HL-60/S4 (cell line): ENCODE measurements around the gene GLIPR1L1.

Experiments used
- in situ Hi-C: fragments of 300-500 bp; cut with MboI; formaldehyde crosslinking; loops from 2 replicates; pipeline ENCODE4 v1.14.3; 2022; ENCODE audit warnings: low sequenced_read_pairs

GLIPR1L1 gene, protein sequence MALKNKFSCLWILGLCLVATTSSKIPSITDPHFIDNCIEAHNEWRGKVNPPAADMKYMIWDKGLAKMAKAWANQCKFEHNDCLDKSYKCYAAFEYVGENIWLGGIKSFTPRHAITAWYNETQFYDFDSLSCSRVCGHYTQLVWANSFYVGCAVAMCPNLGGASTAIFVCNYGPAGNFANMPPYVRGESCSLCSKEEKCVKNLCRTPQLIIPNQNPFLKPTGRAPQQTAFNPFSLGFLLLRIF

DNA sequence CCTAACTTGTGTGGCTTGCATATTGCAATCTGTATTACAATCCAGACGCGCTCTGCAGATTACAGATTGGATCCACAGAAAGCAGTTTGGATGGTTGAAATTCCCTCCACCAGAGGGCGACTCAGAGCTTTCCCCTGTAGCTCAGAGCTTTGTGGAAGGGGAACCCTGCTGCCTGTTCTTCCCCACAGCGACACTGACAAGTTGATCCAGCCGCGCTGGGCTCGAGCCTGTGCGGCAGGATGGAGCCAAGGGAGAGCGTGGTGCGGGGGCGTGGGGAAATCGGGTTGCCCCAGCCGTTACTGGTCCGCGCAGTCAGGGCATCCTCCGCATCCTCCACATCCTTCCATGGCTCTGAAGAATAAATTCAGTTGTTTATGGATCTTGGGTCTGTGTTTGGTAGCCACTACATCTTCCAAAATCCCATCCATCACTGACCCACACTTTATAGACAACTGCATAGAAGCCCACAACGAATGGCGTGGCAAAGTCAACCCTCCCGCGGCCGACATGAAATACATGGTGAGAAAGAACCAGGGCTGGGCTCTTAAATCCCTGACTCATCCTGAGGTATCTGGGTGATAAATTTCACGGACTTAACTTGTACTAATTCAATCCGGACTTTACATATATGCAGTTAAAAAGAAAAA is at the start of gene GLIPR1L1:
Gene GLIPR1L1, plus strand, starts transcription at position 287 of the 647 bp plus-strand sequence. Its CDS starts 59 bp downstream, at position 346.
- in situ Hi-C loops, result loop anchor here (10.0 to 25.0 kb wide), 2 partner anchors 150 to 703 kb away; partner anchors contain the start of genes GLIPR1 and PHLDA1

DNA sequence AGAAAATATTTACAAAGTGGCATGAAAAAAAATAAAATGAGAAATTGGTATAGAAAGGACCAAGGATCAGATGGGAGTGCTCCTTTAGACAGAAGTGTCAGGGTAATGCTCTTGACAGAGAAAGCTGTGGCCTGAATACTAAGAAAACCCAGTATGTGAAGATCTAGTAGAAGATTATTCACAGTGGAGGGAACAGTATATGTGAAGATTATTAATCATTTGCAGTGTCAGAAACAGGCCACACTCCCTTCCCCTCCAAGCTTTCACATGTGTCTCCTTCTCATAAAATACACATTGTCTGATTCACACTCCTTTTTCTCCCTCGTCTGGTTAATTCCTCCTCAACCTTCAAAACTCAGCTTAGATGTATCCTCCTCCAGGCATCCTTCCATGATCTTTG is 45.6 kb upstream of the GLIPR1L1 start:
- in situ Hi-C loops, result no loop called here

DNA sequence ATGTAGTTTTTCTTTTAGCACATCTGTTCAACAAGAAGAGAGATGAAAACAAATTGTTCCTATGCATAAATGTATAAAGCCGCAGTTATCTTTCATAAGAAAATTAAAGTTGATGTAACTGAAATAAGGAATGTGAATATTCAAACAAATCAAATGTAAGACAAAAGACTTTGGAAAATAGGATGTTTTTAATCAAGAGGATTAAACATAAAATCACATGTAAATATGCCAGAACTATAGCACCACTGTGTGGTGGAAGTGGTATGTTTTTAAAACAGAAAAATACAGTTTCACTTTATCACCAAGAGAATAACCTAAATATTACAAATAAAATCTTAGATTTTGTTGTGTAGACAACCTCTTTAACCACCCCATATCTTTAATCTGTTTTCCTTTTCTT is 44.7 kb upstream of the GLIPR1L1 start:
- in situ Hi-C loops, result no loop called here

DNA sequence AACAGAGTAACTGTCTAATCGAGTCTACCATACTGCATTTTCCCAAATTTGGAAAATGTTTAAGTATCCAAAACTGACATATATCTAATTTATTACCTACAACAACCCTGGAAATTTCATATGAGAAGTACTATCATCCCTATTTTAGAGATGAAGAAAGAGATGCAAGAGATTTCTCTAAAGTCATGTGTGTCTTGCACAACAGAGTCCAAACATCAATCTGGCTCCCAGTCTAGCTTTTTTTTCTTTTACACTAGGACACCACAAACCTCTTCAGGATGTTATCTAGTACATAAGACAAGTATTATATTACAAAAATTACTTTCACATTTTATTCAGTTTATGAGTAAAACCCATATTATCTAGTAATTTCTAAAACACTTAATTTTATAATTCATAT is 43.5 kb upstream of the GLIPR1L1 start:
- in situ Hi-C loops, result no loop called here

DNA sequence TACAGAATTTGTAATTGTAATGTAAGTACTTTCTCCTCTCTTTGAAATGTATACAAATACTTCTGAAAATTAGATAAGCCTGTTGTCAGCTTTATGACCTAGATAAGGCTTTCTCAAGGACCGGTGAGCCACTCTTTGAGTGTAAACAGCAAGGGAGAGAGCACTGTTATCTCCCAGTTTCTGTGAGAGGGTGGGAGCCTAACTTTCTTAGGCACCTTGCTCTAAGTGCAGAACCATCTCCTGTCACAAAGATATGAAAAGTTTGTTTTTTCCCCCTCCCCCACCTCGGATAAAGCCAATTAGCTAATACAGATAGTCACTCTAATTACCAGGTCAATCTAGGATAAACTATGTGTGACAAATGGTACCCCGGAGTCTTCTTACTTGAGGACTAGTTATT is 40.1 kb upstream of the GLIPR1L1 start:
- in situ Hi-C loops, result no loop called here

DNA sequence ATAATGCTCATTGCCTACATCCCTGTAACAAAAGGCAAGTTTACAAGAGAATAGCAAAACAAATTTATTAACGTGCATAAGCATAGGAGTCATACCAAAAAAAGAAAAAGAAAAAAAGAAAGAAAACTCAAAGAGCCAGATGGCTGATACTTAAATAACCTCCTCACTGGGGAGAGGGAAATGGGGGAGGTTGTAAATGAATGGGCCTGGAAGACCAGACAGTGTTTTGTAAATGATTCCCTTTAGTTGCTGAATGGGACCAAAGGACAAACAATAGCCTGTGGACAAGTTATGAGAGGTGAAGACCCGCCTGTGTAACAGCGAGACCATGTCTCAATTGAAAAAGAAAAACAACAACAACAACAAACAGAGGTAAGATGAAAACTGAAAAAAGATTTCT is 39.7 kb upstream of the GLIPR1L1 start:
- in situ Hi-C loops, result no loop called here

DNA sequence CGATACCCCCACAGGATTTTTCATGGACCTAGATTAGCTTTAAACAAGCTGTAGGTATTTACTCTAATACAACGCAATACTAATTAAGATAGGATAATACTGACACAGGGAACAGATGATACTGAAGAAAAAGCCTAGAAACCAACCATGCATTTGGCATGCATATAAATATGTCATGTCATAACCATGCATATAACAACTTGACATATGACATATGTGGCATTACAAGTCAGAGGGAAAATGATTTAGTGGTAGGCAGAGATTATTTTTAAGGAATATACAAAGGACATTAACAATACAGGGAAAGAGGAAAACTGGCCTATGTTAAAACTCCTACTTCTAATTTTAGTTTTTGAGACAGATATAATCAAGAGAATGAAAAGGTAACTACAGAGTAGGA is 32.2 kb upstream of the GLIPR1L1 start:
- in situ Hi-C loops, result no loop called here

DNA sequence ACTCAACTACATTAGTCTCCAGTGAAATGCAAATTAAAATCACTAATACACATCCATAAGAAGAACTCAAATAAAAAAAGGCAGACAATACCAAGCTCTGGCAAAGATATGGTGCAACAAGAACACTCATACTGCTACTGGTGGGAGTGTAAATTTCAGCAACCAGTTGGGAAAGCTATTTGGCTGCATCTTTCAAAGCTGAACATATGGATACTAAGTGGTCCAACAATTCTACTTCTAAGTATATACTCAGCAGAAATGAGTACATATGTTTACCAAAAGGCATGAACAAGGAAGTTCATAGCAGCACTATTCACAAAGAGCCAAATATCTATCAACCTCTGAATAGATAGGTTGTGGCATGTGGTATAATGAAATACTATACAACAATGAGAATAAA is 31.7 kb upstream of the GLIPR1L1 start:
- in situ Hi-C loops, result no loop called here

DNA sequence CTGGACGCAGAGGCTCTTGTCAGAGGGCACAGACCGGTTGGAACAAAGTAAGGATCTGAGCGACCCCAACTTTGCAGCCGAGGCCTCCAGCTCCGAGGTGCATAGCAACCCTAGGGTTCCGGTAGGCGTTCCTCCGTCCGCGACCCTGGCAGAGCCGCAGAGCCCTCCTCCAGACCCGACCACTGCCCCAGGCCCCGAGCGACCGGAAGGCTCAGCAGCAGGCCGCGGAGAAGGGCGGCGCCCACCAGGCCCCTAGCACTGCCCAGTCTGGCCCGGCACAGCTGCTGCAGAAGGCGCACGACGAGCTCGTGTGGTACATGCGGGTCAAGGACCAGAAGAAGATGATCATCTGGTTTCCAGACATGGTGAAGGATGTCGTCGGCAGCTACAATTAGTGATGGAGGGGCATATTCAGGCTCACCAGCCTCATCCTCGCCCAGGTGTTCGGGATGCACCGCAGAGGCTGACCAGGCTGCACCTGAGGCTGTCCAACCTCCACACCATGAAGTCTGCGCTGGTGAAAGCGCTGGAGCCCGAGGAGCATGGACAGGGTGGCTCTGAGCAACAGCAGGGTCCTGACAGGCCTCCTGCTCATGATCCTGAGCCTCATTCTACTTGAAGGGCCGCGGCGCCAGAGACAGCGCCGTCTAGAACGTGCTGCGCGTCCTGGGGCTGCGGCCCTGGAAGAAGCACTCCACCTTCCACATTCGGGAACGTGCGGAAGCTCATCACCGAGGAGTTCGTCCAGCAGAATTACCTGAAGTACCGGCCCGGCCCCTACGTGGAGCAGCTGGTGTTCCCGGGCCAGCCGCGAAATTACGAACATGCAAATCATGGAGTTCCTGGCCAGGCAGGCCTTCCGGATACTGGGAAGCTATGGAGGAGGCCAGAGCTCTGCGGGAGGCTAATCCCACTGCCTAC is 28.8 kb upstream of the GLIPR1L1 start:
- in situ Hi-C loops, result no loop called here

DNA sequence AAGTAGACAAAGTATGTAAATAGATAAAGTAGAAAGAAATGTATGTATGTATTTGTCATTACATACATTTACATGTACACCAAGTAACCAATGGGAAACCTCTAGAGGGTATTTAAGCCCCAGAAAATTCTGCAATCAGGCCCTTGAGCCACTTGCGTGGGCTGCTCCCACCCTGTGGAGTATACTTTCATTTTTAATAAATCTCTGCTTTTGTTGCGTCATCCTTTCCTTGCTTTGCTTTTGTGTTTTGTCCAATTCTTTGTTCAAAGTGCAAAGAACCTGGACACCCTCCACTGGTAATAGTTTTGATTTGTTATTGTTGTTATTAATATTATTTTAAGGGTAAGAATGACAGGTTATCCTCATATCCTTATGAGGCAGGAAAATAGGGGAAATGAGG is 26.2 kb upstream of the GLIPR1L1 start:
- in situ Hi-C loops, result no loop called here

DNA sequence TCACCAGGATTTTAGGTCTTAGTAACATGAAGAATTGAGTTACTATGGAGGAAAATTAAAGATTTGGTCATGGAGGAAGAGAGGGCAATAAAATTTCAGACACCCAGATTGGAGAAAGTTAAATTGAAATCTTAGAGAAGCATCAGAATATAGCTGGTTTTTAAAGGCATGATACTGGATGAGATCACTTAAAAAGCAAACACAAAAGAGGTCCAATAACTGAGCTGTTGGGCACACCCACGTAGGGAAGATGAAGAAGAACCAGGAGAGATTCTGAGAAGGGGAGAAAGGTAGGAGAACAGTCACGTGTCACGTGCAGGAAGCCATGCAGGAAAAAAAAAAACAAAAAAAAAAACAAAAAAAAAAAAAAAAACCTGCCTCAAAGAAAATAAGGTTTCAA is 23.1 kb upstream of the GLIPR1L1 start:
- in situ Hi-C loops, result no loop called here

DNA sequence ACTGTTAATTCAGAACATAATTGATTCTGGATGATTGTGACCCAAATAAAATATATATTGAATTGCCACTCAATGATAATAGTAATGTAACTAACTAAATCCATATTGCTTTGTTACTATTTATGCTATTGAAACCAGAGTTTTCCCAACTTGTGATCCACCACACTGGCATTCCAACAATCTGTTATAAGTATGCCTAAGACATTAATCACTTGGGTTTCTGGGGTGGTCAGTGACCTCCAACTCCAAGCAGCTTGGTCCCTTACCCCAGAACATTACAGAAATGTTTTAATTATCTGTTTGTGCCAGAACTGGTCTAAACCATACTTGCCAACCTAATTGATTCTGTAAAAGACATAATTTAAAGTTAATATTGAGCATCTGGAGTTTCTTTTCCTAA is 19.0 kb upstream of the GLIPR1L1 start:
- in situ Hi-C loops, result no loop called here

DNA sequence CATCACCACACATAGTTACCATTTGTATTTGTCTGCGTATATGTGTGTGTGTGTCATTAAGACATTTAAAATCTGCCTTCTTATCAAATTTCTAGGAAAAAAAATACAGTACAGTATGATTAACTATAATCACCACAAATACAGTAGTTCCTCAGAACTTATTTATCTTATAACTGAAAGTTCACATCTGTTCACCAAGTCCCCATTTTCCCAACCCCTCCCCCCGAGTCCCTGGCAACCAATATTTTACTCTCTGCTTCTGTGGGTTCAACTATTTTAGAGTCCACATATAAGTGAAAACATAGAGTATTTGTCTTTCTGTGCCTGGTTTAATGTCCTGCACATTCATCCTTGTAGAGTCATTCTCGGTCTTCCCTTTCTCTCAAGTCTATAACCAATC is 16.7 kb upstream of the GLIPR1L1 start:
- in situ Hi-C loops, result no loop called here

DNA sequence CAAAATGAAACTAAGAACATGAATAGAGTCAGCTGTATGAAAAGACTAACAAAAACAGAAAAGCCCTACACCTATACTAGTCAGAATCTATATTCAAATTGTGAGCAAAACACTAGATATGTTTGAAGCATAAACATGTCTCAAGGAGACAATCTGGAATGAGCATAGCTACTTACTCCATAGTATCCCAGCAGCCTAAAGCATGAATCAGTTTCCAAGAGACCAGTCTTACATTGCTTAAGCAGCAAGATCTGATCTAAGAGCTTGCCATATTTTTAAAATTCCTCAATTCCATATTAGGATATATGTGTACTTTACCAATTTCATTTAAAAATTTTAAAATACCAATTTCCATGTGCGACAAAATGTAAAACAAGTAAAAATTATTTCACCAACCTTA is 12.0 kb upstream of the GLIPR1L1 start:
- in situ Hi-C loops, result no loop called here

DNA sequence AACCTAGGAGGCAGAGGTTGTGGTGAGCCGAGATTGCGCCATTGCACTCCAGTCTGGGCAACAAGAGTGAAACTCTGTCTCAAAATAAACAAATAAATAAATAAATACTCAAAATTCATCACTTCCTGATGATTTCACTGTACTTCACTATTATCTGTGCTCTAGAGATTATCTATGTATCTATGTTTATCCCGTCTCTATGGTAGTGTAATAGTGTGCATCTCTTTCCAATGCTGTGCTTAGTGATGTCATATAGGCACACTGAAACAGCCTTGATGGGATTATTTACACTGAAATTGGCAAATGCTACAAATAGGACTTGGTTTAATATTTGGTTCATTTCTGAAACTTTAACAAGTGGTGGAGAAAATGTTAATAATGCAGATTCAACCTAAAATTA is 10.8 kb upstream of the GLIPR1L1 start:
- in situ Hi-C loops, result no loop called here

DNA sequence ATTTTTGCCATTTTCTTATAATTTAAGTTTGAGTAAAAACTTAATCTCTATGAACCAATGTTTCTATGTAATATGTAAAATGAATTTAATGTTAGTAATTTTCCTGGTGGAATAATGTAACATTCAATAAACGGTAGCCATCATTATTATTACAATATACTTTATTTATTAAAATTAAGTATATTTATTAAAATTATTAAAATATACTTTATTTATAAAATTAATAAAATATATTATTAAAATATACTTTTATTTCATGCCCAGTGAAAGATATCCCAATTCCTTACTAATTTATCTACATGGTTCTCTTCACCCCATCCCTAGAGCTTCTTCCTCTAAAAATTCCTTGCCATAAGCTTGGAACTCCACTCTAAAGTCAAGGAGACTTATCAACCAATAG is 6.8 kb upstream of the GLIPR1L1 start:
- in situ Hi-C loops, result loop anchor here (25.0 kb wide), 1 partner anchor 710 kb away; the partner anchor contains the start of gene PHLDA1

DNA sequence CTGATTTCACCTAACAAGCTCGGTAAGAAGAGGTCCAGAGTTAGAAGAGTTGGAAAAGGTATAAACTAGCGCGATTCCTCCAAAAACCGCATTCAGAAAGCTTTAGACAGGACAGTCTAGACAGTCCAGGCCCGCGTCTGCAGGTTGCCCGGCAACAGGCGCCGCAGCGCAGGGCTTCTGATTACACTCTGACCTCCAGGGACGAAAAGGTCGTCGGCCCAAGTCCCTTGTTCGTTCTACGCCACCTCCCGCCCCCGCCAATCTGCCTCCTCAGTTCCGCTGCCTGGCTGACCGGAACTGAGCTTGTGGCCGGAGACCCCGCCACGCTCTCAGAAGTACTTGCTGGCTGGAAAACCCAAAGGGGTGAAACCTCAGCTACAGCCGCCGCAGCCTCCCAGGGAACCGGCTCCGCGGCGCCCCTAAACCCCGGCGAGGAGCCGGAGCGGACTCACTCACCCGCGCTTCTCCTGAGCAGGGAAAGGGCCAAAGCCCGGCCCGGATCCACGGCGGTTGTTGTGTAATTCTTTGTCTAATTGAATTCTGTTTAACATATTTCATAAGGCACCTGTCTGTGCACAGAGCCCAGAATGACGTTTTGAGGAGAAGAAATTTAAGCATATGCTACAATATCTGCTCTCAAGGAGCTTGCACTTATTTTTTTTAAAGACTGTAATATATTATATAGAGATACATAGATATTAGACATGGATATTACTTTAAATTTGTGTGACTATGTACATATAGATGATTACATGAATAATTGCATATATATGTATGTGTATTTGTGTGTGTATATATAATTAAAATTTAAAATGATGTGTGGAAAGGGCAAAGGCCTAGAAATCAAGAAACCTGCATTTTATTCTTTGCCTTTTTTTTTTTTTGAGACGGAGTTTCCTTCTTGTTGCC is 4.3 kb upstream of the GLIPR1L1 start, which contains the start of gene CAPS2:
Gene CAPS2, minus strand, starts transcription at position 407 of the 909 bp plus-strand sequence. CDS start 3,826 bp downstream, outside the sequence.
- in situ Hi-C loops, result loop anchor here (10.0 to 25.0 kb wide), 2 partner anchors 155 to 707 kb away; partner anchors contain the start of genes GLIPR1 and PHLDA1

DNA sequence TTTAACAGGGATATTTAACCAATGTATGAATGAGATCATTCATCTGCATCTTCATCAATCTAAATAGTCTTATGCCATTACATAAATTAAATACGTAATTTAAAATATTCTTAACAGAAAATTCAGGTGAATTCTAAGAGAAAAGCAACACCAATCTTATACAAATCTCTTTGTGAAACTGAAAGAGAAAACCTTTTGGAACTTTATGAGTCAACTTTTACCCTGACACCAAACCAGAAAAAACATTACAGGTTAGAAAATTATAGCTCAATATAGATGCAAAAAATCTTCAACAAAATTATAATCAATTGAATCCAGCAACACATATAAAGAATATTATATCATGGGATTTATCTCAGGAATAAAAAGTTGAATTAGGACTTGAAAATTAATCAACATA is 3.4 kb downstream of the GLIPR1L1 start:
- in situ Hi-C loops, result loop anchor here (10.0 to 25.0 kb wide), 2 partner anchors 147 to 699 kb away; partner anchors contain the start of genes GLIPR1 and PHLDA1

DNA sequence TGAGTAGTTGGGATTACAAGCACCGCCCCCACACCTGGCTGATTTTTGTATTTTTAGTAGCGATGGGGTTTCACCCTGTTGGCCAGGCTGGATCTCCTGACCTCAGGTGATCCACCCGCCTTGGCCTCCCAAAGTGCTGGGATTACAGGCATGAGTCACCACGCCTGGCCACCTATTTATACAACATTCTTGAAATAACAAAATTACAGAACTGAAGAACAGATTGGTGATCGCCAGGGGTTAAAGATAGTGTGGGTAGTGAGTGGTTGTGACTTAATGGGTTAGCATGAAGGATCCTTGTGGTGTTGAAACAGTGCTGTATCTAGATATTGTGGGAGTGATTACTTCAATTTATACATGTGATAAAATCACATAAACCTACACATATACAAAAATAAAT is 7.4 kb downstream of the GLIPR1L1 start:
- in situ Hi-C loops, result loop anchor here (25.0 kb wide), 1 partner anchor 695 kb away; the partner anchor contains the start of gene PHLDA1

DNA sequence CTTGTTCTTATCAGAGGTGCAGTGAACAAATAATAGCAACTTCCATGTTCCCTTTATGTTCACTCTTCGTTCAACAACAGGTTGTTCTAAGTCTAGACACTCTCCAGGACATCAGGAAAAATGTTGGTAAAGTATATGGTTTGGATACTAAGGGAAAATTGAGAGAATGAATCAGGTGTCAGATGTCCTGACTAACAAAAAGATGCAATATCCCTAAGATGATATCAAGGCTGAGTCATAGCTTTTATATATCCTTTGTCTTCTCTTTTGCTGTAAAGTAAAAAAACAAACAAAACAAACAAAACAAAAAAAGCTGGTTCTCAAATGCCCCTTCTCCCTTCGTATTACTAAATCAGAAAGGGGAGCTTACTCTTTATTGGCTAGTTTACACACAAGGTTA is 11.1 kb downstream of the GLIPR1L1 start:
- in situ Hi-C loops, result loop anchor here (25.0 kb wide), 1 partner anchor 692 kb away; the partner anchor contains the start of gene PHLDA1
